Tibial nerve (tissue), 4 donors: ENCODE measurements around the gene SEC62. TPM values are rescaled to one million over a fixed set of nuclear protein-coding genes. Genes with fewer than 3 reads are reported as not detected.
"Not testable (repeated sequence)": the region's sequence is repeated elsewhere in the genome, so short reads cannot be mapped to it uniquely, and the experiment has no call there.

Experiments
- DNase-seq, 2 donors: peaks; one replicate each; pipeline ENCODE4 v3.0.0-alpha.2; 2019; ENCODE audit warnings: low spot score in 2 of 2
- H3K27ac ChIP-seq, 4 donors: fragments of 200-600 bp; sonication (generic) in 3 of 4; one replicate each; pipeline ENCODE4 v1.5.1; 2017 to 2019; ENCODE audit warnings: mild to moderate bottlenecking in 1 of 4
- H3K27me3 ChIP-seq, 2 donors: fragments of 200-600 bp; sonication (generic) in 1 of 2; one replicate each; pipeline versions ENCODE4 v1.5.1 to v1.6.0; 2017 to 2019
- H3K36me3 ChIP-seq, 3 donors: fragments of 200-600 bp; sonication (generic); one replicate each; pipeline ENCODE4 v1.5.1; 2018 to 2019
- H3K4me1 ChIP-seq, 4 donors: fragments of 200-600 bp; sonication (generic) in 3 of 4; one replicate each; pipeline ENCODE4 v1.5.1; 2017 to 2019
- H3K4me3 ChIP-seq, 4 donors: fragments of 200-600 bp; sonication (generic) in 3 of 4; one replicate each; pipeline ENCODE4 v1.5.1; 2017 to 2019; ENCODE audit warnings: mild to moderate bottlenecking in 1 of 4, moderate library complexity in 1 of 4
- H3K9me3 ChIP-seq, 4 donors: fragments of 200-600 bp; sonication (generic) in 3 of 4; one replicate each; pipeline ENCODE4 v1.5.1; 2017 to 2019
- EP300 ChIP-seq, 2 donors: sonication (generic); formaldehyde crosslinking; IDR thresholded peaks; one replicate each; pipeline ENCODE4 v1.6.1; 2017; ENCODE audit warnings: antibody characterized with exemption in 2 of 2, mild to moderate bottlenecking in 1 of 2
- POLR2A ChIP-seq, 2 donors: fragments of 450-650 bp; IDR thresholded peaks; one replicate each; pipeline ENCODE4 v1.6.1; 2017; ENCODE audit warnings: antibody characterized with exemption in 2 of 2, mild to moderate bottlenecking in 2 of 2, moderate library complexity in 2 of 2
- WGBS, 2 donors: methylation state at CpG; one replicate each; pipeline ENCODE4 v1.1.5; 2018; 5-methylcytosine and 5-hydroxymethylcytosine counted together
- total RNA-seq, 4 donors: library from RNA; depleted of rRNA; stranded (reverse); fragments of >200 nt; gene quantifications; one replicate each; pipeline ENCODE4 v1.1.0, GENCODE V29; 2016
- TF ChIP-seq, protein P1 (sequence below), 5 experiments: fragments of 200-600 bp in 3 of 5; fragments of 450-650 bp in 2 of 5; sonication (generic) in 3 of 5; IDR thresholded peaks; one replicate each; pipeline ENCODE4 v1.5.1; 2016 to 2019; ENCODE audit warnings: antibody characterized with exemption in 5 of 5, mild to moderate bottlenecking in 3 of 5, moderate library complexity in 2 of 5

Gene SEC62
- total RNA-seq, 4 donors from 2014 or later: 36.0 to 53.3 (median 45.7) TPM

DNA sequence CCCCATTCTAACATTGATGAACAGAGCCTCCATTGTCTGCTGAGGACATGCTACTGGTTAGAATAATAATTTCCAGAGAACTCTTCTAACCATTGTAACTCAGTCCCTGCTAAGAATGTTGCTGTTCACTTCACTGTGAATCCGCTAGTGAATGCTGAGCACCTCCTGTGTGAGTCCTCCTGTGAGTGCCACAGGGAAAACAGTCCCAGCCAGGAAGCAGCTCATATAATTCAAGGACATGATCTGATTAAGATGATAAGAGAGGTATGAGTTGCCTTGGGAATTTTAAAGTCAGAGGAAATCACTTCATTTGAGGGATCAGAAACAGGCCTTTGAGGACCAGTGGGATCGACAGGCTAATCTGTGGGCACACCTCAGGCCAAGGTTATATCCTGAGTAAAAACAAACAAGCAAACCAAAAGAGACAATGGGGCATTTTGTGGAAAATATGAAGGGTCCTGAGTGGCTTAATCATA lies 37.3 kb downstream of the SEC62 start:
- Histone ChIP-seq H3K9me3 (no peaks in the 10 kb centered on the region), H3K27ac (no peak overlapping the region), H3K4me1 (peaks cover 0 to 6% (median 0%) of the 10 kb centered on the region in 4 donors), H3K36me3 (peaks cover 0 to 12% (median 0%) of the 10 kb centered on the region in 3 donors), H3K27me3 (no peaks in the 10 kb centered on the region), H3K4me3 (no peak overlapping the region)
- 56 to 65% methylated on average over 2 of the region's 2 CpGs for WGBS, 2 donors
- TF ChIP-seq POLR2A (IDR thresholded peaks at IDR 0.05) (no peak), EP300 (IDR thresholded peaks at IDR 0.05) (no peak)
- TF ChIP-seq, protein P1, sequence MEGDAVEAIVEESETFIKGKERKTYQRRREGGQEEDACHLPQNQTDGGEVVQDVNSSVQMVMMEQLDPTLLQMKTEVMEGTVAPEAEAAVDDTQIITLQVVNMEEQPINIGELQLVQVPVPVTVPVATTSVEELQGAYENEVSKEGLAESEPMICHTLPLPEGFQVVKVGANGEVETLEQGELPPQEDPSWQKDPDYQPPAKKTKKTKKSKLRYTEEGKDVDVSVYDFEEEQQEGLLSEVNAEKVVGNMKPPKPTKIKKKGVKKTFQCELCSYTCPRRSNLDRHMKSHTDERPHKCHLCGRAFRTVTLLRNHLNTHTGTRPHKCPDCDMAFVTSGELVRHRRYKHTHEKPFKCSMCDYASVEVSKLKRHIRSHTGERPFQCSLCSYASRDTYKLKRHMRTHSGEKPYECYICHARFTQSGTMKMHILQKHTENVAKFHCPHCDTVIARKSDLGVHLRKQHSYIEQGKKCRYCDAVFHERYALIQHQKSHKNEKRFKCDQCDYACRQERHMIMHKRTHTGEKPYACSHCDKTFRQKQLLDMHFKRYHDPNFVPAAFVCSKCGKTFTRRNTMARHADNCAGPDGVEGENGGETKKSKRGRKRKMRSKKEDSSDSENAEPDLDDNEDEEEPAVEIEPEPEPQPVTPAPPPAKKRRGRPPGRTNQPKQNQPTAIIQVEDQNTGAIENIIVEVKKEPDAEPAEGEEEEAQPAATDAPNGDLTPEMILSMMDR (IDR thresholded peaks at IDR 0.05): no peak
- no peak for DNase-seq

DNA sequence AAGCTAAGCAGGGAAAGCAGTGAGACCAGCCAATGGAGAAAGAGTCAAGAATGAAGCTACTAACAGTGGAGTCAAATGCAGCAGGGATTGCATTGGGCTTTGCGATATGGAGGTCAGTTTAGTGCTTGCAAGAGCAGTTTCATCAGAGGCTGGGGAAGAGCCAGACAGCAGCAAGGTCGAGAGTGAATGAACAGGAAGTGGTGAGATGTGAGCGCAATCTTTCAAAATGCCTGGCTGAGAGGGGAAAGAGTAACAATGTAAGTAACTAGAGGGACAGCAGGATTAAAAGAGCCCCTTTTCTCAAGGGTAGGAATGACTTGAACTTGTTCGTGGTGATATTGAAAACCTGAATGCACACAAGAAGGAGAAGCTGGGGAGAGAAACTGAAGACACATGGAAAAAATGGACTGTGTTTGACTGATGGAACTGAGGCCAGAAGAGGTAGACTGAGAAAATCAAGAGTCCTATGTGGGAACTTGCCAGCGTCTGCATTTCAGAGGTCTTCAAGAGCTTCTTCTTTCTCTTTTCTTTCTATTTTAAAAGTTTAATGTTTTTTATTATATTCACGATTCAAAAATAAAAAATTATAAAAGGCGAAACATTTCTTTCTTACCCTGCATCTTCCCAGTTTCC lies 40.5 kb downstream of the SEC62 start:
- Histone ChIP-seq H3K9me3 (no peaks in the 10 kb centered on the region), H3K4me1 (peaks cover 0 to 6% (median 0%) of the 10 kb centered on the region in 4 donors), H3K27ac (no peak overlapping the region), H3K27me3 (no peaks in the 10 kb centered on the region), H3K36me3 (no peaks in the 10 kb centered on the region), H3K4me3 (no peak overlapping the region)
- TF ChIP-seq EP300 (IDR thresholded peaks at IDR 0.05) (no peak), POLR2A (IDR thresholded peaks at IDR 0.05) (no peak)
- TF ChIP-seq, protein P1 (IDR thresholded peaks at IDR 0.05): no peak
- 63 to 71% methylated on average over 7 of the region's 7 CpGs for WGBS, 2 donors
- peak in 1 of 2 donors; percentile 8 for DNase-seq

DNA sequence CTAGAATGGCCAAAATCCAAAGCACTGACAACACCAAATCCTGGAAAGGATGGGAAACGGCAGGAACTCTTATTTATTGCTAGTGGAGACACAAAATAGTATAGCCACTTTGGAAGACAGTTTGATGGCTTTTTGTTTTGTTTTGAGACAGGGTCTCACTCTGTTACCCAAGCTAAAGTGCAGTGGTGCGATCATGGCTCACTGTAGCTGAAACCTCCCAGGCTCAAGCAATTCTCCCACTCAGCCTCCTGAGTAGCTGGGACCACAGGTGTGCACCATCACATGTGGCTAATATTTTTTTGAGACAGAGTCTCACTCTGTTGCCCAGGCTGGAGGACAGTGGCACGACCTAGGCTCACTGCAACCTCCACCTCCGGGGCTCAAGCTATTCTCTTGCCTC lies 43.9 kb downstream of the SEC62 start:
- WGBS, 2 donors: 92 to 93% methylated on average over 4 of the region's 4 CpGs
- TF ChIP-seq POLR2A (IDR thresholded peaks at IDR 0.05) (no peak), EP300 (IDR thresholded peaks at IDR 0.05) (no peak)
- TF ChIP-seq, protein P1 (IDR thresholded peaks at IDR 0.05): no peak
- no peaks in the 10 kb centered on the region for H3K36me3 ChIP-seq
- H3K27ac ChIP-seq: no peak overlapping the region
- no peak for DNase-seq
- no peaks in the 10 kb centered on the region for H3K27me3 ChIP-seq
- H3K9me3 ChIP-seq: no peaks in the 10 kb centered on the region
- H3K4me1 ChIP-seq: no peaks in the 10 kb centered on the region
- H3K4me3 ChIP-seq: no peak overlapping the region

DNA sequence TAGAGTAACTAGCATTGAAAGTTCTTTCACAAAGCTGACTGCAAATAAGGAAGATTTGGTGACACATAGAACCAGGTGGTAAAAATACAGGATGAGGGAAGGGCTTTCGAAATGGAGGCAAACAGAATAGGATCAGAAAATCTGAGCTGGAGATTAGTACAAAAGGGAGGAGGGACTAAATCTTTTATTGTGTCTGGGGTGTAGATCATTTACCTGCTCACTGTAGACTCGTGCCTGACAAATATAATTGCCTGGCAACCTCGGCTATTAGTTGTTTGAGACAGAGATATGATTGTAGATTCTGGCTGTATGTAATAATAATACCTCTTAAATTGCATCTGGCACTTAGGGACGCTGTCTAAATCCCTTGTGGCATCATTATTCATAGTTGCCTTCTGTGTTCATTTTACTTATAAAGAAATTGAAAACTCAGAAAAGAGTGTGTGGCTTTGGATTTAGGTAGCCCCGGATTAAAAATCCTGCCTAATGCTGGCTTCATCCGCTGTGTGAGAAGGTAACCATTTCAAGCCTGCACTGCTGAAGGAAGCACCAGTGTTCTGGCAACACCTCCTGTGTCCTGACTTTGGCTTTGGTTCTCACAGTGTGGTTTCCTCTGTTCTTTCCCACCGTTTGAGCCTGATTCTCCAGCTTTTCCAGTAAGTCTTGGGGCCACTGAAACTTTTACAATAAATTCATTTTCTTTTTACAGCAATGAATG lies 46.2 kb downstream of the SEC62 start:
- no peaks in the 10 kb centered on the region for H3K36me3 ChIP-seq
- H3K27ac ChIP-seq: no peak overlapping the region
- no peak overlapping the region for H3K4me3 ChIP-seq
- WGBS, 2 donors: 55 to 57% methylated on average over 7 of the region's 7 CpGs
- TF ChIP-seq, protein P1 (IDR thresholded peaks at IDR 0.05): no peak
- TF ChIP-seq POLR2A (IDR thresholded peaks at IDR 0.05) (no peak), EP300 (IDR thresholded peaks at IDR 0.05) (no peak)
- H3K27me3 ChIP-seq: no peaks in the 10 kb centered on the region
- H3K4me1 ChIP-seq: no peaks in the 10 kb centered on the region
- no peak for DNase-seq
- no peaks in the 10 kb centered on the region for H3K9me3 ChIP-seq

DNA sequence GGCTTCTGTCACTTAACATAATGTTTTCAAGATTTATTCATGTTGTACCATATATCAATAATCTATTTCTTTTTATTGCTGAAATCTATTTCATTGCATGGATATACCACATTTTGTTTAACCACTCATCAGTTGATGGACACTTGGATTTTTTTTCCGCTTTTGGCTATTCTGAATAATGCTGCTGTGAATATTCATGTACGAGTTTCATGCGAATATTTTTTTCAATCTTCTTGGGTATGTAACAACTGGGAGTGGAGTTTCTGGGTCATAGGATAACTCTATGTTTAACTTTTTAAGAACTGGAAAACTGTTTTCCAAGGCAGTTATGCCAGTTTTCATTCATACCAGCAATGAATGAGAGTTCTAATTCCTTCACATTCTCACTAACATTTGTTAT lies 49.5 kb downstream of the SEC62 start:
- no peaks in the 10 kb centered on the region for H3K9me3 ChIP-seq
- H3K4me3 ChIP-seq: no peak overlapping the region
- no peak overlapping the region for H3K27ac ChIP-seq
- TF ChIP-seq, protein P1 (IDR thresholded peaks at IDR 0.05): no peak
- no peak for TF ChIP-seq EP300 (IDR thresholded peaks at IDR 0.05)
- no peak for TF ChIP-seq POLR2A (IDR thresholded peaks at IDR 0.05)
- WGBS, 2 donors: 78 to 89% methylated on average over 3 of the region's 3 CpGs
- no peaks in the 10 kb centered on the region for H3K36me3 ChIP-seq
- H3K27me3 ChIP-seq: no peaks in the 10 kb centered on the region
- no peak for DNase-seq
- no peaks in the 10 kb centered on the region for H3K4me1 ChIP-seq

DNA sequence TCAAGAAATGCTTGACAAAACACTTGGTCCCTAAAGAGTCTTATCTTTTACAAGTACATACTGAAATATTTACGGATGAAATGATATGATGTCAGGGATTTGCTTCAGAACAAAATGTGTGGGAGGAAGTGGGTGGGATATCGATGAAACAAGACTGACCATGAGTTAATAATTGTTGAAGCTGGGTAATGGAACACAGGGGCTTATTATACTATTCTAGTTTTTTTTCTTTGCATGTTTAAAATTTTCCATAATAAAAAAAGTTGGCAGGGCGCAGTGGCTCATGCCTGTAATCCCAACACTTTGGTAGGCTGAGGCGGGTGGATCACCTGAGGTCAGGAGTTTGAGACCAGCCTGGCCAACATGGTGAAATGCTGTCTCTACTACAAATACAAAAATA lies 52.7 kb downstream of the SEC62 start:
- 25 to 36% methylated on average over 4 of the region's 4 CpGs for WGBS, 2 donors
- not testable (repeated sequence) for H3K36me3 ChIP-seq, H3K4me1 ChIP-seq, H3K9me3 ChIP-seq, H3K27me3 ChIP-seq, H3K27ac ChIP-seq, DNase-seq, H3K4me3 ChIP-seq
